ENCODE data around the gene RPS5. TPM values are rescaled to one million over a fixed set of nuclear protein-coding genes. Genes with fewer than 3 reads are reported as not detected.
A peak's percentile ranks its signal among the peaks of the same experiment; 100 is the strongest.

The RPS5 gene
- polyA plus RNA-seq, 2 of the 4 experiments (the other 2 are of a cell fraction): 2,123 to 2,475 TPM

DNA sequence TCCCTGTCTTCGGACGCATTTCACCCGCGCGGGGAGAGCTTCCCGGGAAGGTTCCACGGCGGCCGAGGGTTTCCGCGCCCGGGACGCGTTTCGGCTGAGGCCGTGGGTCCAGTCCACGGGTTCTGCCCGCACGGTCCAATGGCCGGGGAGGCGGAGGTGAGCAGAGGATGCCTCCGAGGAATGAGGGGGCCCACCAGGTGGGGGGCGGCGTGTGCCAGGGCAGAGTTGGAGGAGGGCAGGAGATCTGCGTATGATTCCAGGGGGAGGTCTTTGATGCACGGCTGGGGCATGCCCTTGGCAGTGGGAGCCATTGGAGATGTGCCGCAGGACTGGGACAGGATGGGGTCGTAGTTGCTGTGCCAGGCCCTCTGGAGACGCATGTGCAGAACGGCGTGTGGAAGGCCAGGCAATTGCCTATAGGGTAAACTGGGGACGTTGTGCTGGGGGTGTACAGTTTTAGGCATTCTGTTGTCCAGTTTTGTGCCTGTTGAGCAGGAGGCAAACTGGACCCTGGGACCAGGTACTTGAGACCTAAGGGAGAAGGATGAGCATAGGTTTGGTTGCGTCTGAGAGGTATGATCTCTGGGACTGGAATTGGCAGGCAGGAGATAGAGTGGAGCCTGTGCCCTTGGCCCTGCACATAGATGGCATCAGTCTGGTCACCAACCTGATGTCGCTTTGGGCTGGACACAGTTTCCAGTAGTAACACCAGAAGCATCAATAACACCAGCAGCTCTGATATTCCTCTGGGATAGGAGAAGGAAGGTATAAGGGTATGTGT lies 22.1 kb downstream of the RPS5 start:
- H3K4me1 ChIP-seq: peaks cover 14% of the 10 kb centered on the region
- no peaks in the 10 kb centered on the region; the same call in 2 of the 3 replicates for H3K9me3 ChIP-seq
- CTCF ChIA-PET: interaction anchor here (0.7 to 2.5 kb wide), 8 partner anchors 8 to 41 kb away, joined by 3 to 6 read pairs (median 3); no protein-coding TSS in a partner anchor
- DNase-seq (ENCODE audit: low read depth in 1 of 2, low spot score in 1 of 2) (peak in 1 of 2 experiments; percentile 66), FAIRE-seq (no peak), ATAC-seq (peak; percentile 73 to 78)
- peak overlapping the region; percentile 93 to 94 for H3K27ac ChIP-seq
- 5% methylated on average over 28 of the region's 34 CpGs for WGBS (ENCODE audit: missing lambda C conversion rate)
- H3K4me3 ChIP-seq: peak overlapping the region; percentile 96
- H3K4me2 ChIP-seq: peak overlapping the region; percentile 84
- TF ChIP-seq, protein P1, sequence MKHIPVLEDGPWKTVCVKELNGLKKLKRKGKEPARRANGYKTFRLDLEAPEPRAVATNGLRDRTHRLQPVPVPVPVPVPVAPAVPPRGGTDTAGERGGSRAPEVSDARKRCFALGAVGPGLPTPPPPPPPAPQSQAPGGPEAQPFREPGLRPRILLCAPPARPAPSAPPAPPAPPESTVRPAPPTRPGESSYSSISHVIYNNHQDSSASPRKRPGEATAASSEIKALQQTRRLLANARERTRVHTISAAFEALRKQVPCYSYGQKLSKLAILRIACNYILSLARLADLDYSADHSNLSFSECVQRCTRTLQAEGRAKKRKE (CRISPR knock-in tag; IDR thresholded peaks at IDR 0.05; ENCODE audit: low read depth): no peak
- TF ChIP-seq, protein P2, sequence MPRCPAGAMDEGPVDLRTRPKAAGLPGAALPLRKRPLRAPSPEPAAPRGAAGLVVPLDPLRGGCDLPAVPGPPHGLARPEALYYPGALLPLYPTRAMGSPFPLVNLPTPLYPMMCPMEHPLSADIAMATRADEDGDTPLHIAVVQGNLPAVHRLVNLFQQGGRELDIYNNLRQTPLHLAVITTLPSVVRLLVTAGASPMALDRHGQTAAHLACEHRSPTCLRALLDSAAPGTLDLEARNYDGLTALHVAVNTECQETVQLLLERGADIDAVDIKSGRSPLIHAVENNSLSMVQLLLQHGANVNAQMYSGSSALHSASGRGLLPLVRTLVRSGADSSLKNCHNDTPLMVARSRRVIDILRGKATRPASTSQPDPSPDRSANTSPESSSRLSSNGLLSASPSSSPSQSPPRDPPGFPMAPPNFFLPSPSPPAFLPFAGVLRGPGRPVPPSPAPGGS (IDR thresholded peaks at IDR 0.05): 0 out of 3 replicates have a peak, but pooled peaks have one; percentile 1
- TF ChIP-seq PHF8 (IDR thresholded peaks at IDR 0.05; ENCODE audit: borderline replicate concordance, low read depth) (peak; percentile 57; the same call in 1 of the 2 replicates), CBX2 (IDR thresholded peaks at IDR 0.05; ENCODE audit: borderline replicate concordance, low read depth) (no peak)
- TF ChIP-seq, protein P3, sequence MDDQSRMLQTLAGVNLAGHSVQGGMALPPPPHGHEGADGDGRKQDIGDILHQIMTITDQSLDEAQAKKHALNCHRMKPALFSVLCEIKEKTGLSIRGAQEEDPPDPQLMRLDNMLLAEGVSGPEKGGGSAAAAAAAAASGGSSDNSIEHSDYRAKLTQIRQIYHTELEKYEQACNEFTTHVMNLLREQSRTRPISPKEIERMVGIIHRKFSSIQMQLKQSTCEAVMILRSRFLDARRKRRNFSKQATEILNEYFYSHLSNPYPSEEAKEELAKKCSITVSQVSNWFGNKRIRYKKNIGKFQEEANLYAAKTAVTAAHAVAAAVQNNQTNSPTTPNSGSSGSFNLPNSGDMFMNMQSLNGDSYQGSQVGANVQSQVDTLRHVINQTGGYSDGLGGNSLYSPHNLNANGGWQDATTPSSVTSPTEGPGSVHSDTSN (IDR thresholded peaks at IDR 0.05): 0 out of 2 replicates have a peak, but pooled peaks have one; percentile 32
- POLR2A ChIA-PET: interaction anchor here (0.6 to 1.4 kb wide), 11 partner anchors 9 to 1814 kb away, joined by 3 to 17 read pairs (median 6); partner anchors contain the start of genes RPS5, TRIM28, ZBTB45 and ZNF274

DNA sequence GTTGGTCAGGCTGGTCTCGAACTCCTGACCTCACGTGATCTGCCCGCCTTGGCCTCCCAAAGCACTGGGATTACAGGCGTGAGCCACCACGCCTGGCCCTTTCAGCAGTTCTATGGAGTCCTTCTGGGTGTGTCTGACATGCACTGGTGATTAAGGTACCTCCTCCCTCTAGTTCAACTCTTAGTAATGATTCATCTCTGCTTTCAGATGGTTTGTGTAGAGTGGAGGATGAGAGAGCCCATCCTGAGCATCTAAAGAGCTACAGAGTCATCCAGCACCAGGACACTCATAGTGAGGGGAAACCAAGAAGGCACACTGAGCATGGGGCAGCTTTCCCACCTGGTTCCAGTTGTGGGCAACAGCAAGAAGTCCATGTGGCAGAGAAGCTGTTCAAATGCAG lies 29.5 kb downstream of the RPS5 start:
- no peak overlapping the region for H3K4me3 ChIP-seq
- H3K27ac ChIP-seq: no peak overlapping the region
- FAIRE-seq: no peak
- POLR2A ChIA-PET: no interaction called here
- CTCF ChIA-PET: interaction anchor here (0.6 to 1.2 kb wide), 5 partner anchors 8 to 102 kb away, joined by 3 read pairs; partner anchors contain the start of gene ZNF584
- no peaks in the 10 kb centered on the region for H3K4me1 ChIP-seq
- WGBS (ENCODE audit: missing lambda C conversion rate): 98% methylated on average over 5 of the region's 5 CpGs
- ATAC-seq: no peak
- TF ChIP-seq, protein P4, sequence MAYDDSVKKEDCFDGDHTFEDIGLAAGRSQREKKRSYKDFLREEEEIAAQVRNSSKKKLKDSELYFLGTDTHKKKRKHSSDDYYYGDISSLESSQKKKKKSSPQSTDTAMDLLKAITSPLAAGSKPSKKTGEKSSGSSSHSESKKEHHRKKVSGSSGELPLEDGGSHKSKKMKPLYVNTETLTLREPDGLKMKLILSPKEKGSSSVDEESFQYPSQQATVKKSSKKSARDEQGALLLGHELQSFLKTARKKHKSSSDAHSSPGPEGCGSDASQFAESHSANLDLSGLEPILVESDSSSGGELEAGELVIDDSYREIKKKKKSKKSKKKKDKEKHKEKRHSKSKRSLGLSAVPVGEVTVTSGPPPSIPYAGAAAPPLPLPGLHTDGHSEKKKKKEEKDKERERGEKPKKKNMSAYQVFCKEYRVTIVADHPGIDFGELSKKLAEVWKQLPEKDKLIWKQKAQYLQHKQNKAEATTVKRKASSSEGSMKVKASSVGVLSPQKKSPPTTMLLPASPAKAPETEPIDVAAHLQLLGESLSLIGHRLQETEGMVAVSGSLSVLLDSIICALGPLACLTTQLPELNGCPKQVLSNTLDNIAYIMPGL (CRISPR knock-in tag; IDR thresholded peaks at IDR 0.05; ENCODE audit: borderline replicate concordance): no peak
- no peak for TF ChIP-seq FOSL2 (IDR thresholded peaks at IDR 0.05)
- TF ChIP-seq FOSL2 (CRISPR knock-in tag; IDR thresholded peaks at IDR 0.05): no peak
- TF ChIP-seq, protein P5, sequence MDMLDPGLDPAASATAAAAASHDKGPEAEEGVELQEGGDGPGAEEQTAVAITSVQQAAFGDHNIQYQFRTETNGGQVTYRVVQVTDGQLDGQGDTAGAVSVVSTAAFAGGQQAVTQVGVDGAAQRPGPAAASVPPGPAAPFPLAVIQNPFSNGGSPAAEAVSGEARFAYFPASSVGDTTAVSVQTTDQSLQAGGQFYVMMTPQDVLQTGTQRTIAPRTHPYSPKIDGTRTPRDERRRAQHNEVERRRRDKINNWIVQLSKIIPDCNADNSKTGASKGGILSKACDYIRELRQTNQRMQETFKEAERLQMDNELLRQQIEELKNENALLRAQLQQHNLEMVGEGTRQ (IDR thresholded peaks at IDR 0.05): no peak
- TF ChIP-seq KDM5A (IDR thresholded peaks at IDR 0.05): no peak
- TF ChIP-seq BHLHE40 (IDR thresholded peaks at IDR 0.05; ENCODE audit: low read depth, low read length): no peak
- no peak for TF ChIP-seq NFE2L2 (conservative IDR thresholded peaks at IDR 0.05; ENCODE audit: low read length)
- TF ChIP-seq CHD4 (IDR thresholded peaks at IDR 0.05; ENCODE audit: borderline replicate concordance): no peak
- no peak for TF ChIP-seq HOXB5 (CRISPR knock-in tag; IDR thresholded peaks at IDR 0.05)
- TF ChIP-seq TP53 (CRISPR knock-in tag; IDR thresholded peaks at IDR 0.05): no peak
- no peak for TF ChIP-seq RAD21 (conservative IDR thresholded peaks at IDR 0.05 in 1 of 2, IDR thresholded peaks at IDR 0.05 in 1 of 2)
- TF ChIP-seq, protein P6, sequence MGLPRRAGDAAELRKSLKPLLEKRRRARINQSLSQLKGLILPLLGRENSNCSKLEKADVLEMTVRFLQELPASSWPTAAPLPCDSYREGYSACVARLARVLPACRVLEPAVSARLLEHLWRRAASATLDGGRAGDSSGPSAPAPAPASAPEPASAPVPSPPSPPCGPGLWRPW (IDR thresholded peaks at IDR 0.05): no peak
- TF ChIP-seq CEBPB (IDR thresholded peaks at IDR 0.05): no peak
- no peak for TF ChIP-seq SMC3 (IDR thresholded peaks at IDR 0.05)
- TF ChIP-seq MYC (IDR thresholded peaks at IDR 0.05; ENCODE audit: borderline replicate concordance, low read length): no peak
- no peak for TF ChIP-seq JUNB (IDR thresholded peaks at IDR 0.05)
- TF ChIP-seq KDM1A (IDR thresholded peaks at IDR 0.05; ENCODE audit: low read depth): no peak
- TF ChIP-seq HOXB13 (CRISPR knock-in tag; IDR thresholded peaks at IDR 0.05; ENCODE audit: low read depth): no peak
- TF ChIP-seq ZSCAN20 (CRISPR knock-in tag; IDR thresholded peaks at IDR 0.05): no peak
- peaks cover 60% of the 10 kb centered on the region for H3K9me3 ChIP-seq
- DNase-seq (ENCODE audit: low read depth in 1 of 2, low spot score in 1 of 2): no peak
- H3K4me2 ChIP-seq: no peak overlapping the region

All from A549 (cell line).